Tongue (tissue), 2 donors: ENCODE data around the gene PRXL2A. TPM values are rescaled to one million over a fixed set of nuclear protein-coding genes. Genes with fewer than 3 reads are reported as not detected.

Experiments
- DNase-seq: peaks from one replicate; pipeline ENCODE4 v3.0.0-alpha.2; 2015
- total RNA-seq: library from RNA; depleted of rRNA; stranded (reverse); fragments of >200 nt; gene quantifications from one replicate; pipeline ENCODE4 v1.2.3, GENCODE V29; 2014

PRXL2A gene
- total RNA-seq, 1 donor from 2014 or later, result 91.7 TPM

- DNase-seq, result no peak
These were observed 53.1 kb downstream of the PRXL2A start for GRCh38 chr10:80461208-80462183.

GRCh38 chr10:80462299-80462980, 54.1 kb downstream of the PRXL2A start:
- DNase-seq, result peak; percentile 63

GRCh38 chr10:80462981-80463741, 54.8 kb downstream of the PRXL2A start:
- no peak for DNase-seq

GRCh38 chr10:80463868-80464267, 55.5 kb downstream of the PRXL2A start:
- DNase-seq, result no peak

GRCh38 chr10:80464557-80465450, 56.5 kb downstream of the PRXL2A start:
- DNase-seq, result peak; percentile 89

GRCh38 chr10:80465451-80465835, 57.1 kb downstream of the PRXL2A start:
- no peak for DNase-seq

GRCh38 chr10:80465839-80466590, 57.7 kb downstream of the PRXL2A start:
- DNase-seq, result no peak

- no peak for DNase-seq
These were observed 58.5 kb downstream of the PRXL2A start for GRCh38 chr10:80466724-80467326.

- no peak for DNase-seq
These were observed 59.7 kb downstream of the PRXL2A start for GRCh38 chr10:80468002-80468401.

- DNase-seq, result no peak
These were observed 60.6 kb downstream of the PRXL2A start for GRCh38 chr10:80468806-80469421.

- no peak for DNase-seq
These were observed 61.9 kb downstream of the PRXL2A start for GRCh38 chr10:80470266-80470665.

- no peak for DNase-seq
These were observed 62.6 kb downstream of the PRXL2A start for GRCh38 chr10:80471001-80471400.

- no peak for DNase-seq
These were observed 63.4 kb downstream of the PRXL2A start for GRCh38 chr10:80471715-80472233.

- no peak for DNase-seq
These were observed 64.1 kb downstream of the PRXL2A start for GRCh38 chr10:80472234-80473095.

GRCh38 chr10:80473096-80473657, 64.8 kb downstream of the PRXL2A start:
- no peak for DNase-seq

GRCh38 chr10:80473692-80474596, 65.6 kb downstream of the PRXL2A start:
- DNase-seq, result no peak

- no peak for DNase-seq
These were observed 66.2 kb downstream of the PRXL2A start for GRCh38 chr10:80474597-80474910.
